KOPT-K1 (cell line): ENCODE results near the gene LAMTOR2.

ENCODE experiments used
- H3K27ac ChIP-seq: fragments of 200-600 bp; sonication (generic); 2 replicates; pipeline ENCODE4 v1.5.1; 2016; ENCODE audit warnings: antibody characterized with exemption, mild to moderate bottlenecking, low read depth, low read length; ENCODE audit not compliant: poor library complexity, severe bottlenecking
- H3K36me3 ChIP-seq: fragments of 200-600 bp; sonication (generic); 2 replicates; pipeline ENCODE4 v1.5.1; 2017; ENCODE audit warnings: antibody characterized with exemption, mild to moderate bottlenecking, low read length, moderate library complexity; ENCODE audit not compliant: insufficient read depth
- H3K9me3 ChIP-seq: fragments of 200-600 bp; sonication (generic); 2 replicates; pipeline ENCODE4 v1.5.1; 2017; ENCODE audit warnings: antibody characterized with exemption, low read length, mild to moderate bottlenecking; ENCODE audit not compliant: insufficient read depth, poor library complexity, severe bottlenecking

Gene LAMTOR2

GRCh38 chr1:156096640-156097391, 42.2 kb downstream of the LAMTOR2 start:
- H3K36me3 ChIP-seq: no peaks in the 10 kb centered on the region
- H3K27ac ChIP-seq: no peak overlapping the region
- no peaks in the 10 kb centered on the region for H3K9me3 ChIP-seq

GRCh38 chr1:156097499-156098178, 43.1 kb downstream of the LAMTOR2 start:
- H3K9me3 ChIP-seq: no peaks in the 10 kb centered on the region
- H3K36me3 ChIP-seq: no peaks in the 10 kb centered on the region
- no peak overlapping the region for H3K27ac ChIP-seq

- Histone ChIP-seq H3K9me3 (no peaks in the 10 kb centered on the region), H3K27ac (no peak overlapping the region), H3K36me3 (no peaks in the 10 kb centered on the region)
Observed at GRCh38 chr1:156098784-156099183, 44.2 kb downstream of the LAMTOR2 start.

GRCh38 chr1:156099282-156099681, 44.7 kb downstream of the LAMTOR2 start:
- H3K36me3 ChIP-seq: no peaks in the 10 kb centered on the region
- H3K27ac ChIP-seq: no peak overlapping the region
- no peaks in the 10 kb centered on the region for H3K9me3 ChIP-seq

GRCh38 chr1:156100205-156100995, 45.8 kb downstream of the LAMTOR2 start:
- Histone ChIP-seq H3K9me3 (no peaks in the 10 kb centered on the region), H3K27ac (no peak overlapping the region), H3K36me3 (no peaks in the 10 kb centered on the region)

GRCh38 chr1:156101880-156102279, 47.3 kb downstream of the LAMTOR2 start:
- Histone ChIP-seq H3K9me3 (no peaks in the 10 kb centered on the region), H3K27ac (no peak overlapping the region), H3K36me3 (no peaks in the 10 kb centered on the region)

GRCh38 chr1:156102633-156103511, 48.3 kb downstream of the LAMTOR2 start:
- Histone ChIP-seq H3K27ac (no peak overlapping the region), H3K9me3 (no peaks in the 10 kb centered on the region), H3K36me3 (no peaks in the 10 kb centered on the region)

- Histone ChIP-seq H3K9me3 (no peaks in the 10 kb centered on the region), H3K36me3 (no peaks in the 10 kb centered on the region), H3K27ac (no peak overlapping the region)
Observed at GRCh38 chr1:156103521-156103947, 49.0 kb downstream of the LAMTOR2 start.

GRCh38 chr1:156104065-156104810, 49.7 kb downstream of the LAMTOR2 start:
- H3K27ac ChIP-seq: no peak overlapping the region
- no peaks in the 10 kb centered on the region for H3K9me3 ChIP-seq
- H3K36me3 ChIP-seq: no peaks in the 10 kb centered on the region

GRCh38 chr1:156104861-156105832, 50.6 kb downstream of the LAMTOR2 start:
- no peak overlapping the region for H3K27ac ChIP-seq
- H3K36me3 ChIP-seq: no peaks in the 10 kb centered on the region
- no peaks in the 10 kb centered on the region for H3K9me3 ChIP-seq

GRCh38 chr1:156106624-156107488, 52.3 kb downstream of the LAMTOR2 start:
- Histone ChIP-seq H3K27ac (no peak overlapping the region), H3K9me3 (no peaks in the 10 kb centered on the region), H3K36me3 (no peaks in the 10 kb centered on the region)

GRCh38 chr1:156108057-156108456, 53.5 kb downstream of the LAMTOR2 start:
- Histone ChIP-seq H3K36me3 (no peaks in the 10 kb centered on the region), H3K9me3 (no peaks in the 10 kb centered on the region), H3K27ac (no peak overlapping the region)
